HG03103 (cell line): ENCODE measurements around the gene SYT8.

Source experiments
- ATAC-seq: cut with Tn5 transposase; IDR thresholded peaks from one replicate; pipeline ENCODE4 v1.9.1; 2021; ENCODE audit warnings: low read depth; ENCODE audit not compliant: unreplicated experiment

Gene SYT8

DNA sequence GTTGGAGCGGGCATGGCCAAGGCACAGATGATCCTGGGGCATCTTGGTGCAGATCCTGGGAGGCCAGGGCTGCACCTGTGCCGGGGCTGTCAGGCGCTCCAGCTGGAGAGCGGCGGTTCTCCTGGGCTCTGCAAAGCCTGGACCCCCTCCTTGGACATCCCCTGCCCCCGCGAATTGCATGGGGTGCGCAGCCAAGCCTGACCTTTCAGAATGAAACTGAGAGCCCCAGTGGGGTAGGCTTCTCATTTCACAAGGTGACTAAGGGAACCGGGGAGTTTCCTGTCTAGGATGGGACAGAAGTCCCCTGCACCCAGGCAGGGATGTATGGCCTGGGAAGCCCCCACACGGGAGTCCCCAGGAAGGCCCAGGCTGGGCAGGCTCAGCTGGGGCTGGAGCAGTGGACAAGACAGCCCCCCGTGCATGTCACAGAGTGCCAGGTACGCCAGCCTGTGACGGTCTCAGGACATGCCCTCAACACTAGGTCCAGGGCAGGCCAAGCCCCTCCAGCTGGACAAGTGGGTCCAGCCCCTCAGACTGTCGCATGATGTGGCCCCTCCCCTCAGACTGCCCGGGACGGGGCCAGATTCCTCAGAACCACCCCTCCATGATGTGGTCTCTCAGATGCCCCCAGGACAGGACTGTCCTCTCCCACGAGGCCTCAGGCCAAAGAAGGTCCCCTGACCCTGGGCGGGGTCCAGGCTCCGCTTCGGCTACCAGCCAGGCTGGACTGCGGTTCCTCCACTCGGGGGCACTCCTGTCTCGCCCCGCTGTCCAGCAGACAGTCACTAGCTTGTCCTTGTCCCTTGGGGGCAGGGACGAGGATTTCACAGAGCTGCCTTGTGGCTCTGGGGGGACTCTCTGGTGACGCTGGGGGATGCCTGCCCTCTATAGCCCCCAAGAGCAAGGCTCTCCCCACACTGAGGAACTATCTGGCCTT lies 20.4 kb downstream of the SYT8 start:
- peak; percentile 36 for ATAC-seq

DNA sequence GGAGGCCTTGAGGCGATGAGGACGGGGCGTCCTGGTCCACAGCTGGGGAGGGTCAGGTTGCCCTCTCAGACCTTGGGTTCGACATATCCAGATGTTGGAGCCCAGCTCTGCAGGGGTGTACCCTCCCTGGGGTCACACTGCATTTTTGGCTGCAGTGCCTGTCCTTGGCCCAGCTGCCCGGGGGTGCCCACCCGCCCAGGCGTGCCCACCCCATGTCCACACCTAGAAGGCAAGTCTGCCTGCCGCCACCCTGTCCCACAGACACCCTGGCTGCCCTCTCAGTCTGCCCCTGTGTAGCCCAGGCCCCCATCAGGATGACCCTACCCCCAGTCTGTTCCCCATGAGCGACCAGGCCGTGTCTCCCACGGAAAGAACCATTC lies 21.1 kb downstream of the SYT8 start:
- no peak for ATAC-seq

DNA sequence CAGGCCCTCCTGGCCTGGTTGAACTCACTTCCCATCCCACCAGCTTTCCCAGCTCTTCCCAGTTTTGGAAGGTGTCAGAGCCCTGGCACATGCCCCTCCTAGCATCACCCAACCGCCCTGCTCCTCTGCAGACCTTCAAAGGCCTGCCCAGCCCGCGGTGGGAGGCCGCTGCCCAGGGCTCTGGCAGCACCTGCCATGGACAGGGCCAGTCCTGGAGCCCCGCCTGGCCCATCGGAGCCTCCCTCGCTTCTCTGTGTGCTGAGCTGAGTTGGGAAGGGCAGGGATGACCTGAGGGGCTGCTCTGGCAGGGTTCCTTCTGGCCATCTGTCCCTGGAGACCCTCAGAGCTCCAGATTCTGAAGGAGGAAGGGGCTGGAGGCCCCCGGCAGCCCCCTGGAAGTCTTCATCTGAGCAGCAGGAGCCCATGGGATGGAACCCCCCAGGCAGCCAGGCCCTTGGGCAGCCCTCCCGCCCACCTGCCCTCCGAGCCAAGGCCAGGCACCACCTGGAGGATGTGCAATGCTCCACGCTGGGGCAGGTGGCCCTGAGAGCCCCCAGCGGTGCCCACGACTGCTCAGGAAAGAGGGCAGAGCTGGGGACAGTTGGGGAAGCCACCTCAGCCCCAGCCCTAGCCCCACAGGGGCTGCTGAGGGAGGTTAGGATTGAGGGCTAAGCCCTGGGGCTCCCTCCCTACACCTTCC lies 21.7 kb downstream of the SYT8 start:
- ATAC-seq: no peak

DNA sequence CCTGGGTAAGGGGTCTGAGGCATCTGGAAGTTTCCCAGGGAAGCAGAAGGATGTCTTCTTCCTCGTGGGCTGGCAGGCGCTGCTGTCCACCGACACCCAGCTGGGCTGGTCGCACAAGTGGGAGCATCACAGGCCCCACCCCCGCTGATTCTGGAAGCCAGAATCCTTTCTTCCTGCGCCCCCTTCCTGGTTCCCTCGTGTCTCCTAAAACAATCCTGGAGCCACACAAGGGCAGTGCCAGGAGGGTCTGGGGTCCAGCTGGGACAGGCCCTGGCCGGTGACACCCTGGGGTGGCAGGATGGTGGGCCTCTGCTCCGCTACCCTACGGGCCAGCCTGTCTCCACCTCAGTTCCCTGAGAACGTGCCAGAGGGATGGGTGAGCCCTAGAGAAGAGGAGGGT lies 22.3 kb downstream of the SYT8 start:
- ATAC-seq: no peak

DNA sequence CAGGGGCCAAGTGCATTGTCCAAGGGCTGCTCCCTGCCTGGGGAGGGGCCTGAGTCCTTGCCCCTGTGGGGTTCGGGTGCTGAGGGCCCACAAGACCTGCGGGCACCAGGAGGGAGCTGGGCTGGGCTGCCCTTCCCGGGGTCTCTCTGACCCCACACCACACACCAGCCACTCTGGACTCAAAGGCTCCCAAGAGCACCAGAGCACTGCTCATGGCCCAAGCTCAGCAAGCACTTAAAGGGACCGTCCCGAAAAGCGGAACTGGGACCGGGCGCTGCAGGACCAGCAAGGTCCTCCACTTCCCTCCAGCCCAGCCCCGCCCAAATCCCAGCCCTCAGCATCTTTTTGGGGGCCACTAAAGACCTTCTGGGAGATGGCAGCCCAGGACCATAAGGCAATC lies 23.4 kb downstream of the SYT8 start:
- ATAC-seq: no peak

DNA sequence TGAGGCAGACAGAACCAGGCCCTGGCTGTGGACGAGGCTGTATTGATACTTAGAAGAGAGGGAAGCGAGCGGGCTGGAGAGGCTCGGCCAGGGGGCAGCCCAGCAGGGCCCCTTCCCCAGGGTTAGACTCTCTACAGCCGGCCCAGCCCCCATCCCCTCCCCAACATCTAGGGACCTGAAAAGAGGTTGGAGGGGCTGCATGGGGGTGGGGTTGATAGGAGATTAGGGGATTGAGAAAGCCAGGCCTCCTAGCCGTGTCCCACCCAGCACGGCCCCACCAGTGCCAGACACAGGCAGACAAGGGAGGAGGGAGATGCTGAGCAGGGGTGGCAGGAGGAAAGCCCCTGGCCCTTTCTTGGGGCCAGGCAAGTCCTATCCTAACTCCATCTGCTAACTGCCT lies 23.8 kb downstream of the SYT8 start:
- no peak for ATAC-seq

DNA sequence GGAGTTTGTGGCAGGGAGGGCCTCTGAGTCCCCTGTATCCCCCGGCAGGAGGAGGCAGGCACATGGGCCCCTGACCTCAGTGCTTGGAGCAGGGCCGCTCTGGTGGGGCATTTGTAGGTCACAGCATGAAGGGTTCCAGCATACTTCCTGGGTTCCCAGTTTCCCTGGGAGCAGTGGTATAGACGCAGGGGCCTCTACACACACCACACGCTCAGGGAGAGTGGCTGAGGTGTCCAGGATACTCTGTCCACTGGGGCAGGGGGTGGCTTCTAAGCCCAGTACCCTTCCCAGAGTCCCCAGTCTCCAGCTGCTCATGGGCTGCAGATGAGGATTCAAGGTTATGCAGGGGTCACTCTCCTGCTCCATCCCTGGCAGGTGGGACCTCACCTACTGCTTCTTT lies 24.2 kb downstream of the SYT8 start:
- ATAC-seq: no peak

DNA sequence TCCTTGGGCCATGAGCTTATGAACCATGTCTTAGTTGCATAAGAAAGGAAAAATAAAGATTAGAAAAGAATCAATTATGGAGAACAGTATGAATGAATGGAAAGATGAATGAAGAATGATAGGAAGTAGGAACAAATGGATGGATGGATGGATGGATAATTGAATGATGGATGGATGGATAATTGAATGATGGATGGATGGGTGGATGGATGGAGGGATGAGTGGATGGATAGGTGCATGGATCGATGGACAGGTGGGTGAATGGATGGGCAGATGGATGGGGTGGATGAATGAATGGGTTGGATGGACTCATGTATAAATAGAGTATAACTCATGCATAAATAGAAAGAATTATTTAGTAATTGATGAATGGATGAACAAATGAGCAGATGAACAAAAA lies 25.3 kb downstream of the SYT8 start:
- no peak for ATAC-seq

DNA sequence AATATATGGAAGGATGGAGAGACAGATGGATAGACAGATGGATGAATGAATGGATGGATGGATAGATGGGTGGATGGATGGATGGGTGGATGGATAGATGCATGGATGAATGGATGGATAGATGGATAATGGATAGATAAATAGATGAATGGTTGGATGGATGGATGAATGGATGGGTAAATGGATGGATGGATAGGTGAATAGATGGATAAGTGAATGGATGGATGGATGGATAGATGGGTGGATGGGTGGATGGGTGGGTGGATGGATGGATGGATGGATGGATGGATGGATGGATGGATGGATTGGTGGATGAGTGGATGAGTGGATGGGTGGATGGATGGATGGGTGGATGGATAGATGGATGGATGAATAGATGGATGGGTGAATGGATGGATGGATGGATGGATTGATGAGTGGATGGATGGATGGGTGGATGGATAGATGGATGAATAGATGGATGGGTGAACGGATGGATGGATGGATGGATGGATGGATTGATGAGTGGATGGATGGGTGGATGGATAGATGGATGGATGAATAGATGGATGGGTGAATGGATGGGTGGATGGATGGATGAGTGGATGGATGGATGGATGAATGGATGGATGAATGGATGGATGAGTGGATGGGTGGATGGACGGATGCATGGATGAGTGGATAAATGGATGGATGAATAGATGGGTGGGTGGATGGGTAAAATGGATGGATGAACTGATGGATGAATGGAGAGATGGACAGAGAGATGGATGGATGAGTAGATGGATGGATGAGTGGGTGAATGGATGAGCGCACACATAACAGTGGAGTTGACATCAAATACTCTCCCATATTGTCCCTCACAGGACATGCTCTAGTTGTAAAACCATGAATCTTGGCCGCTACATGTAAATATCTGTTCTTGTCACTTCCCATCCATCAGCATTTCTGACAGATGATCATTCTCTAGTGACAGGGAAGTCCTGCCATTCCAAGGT lies 26.9 kb downstream of the SYT8 start:
- ATAC-seq: no peak

DNA sequence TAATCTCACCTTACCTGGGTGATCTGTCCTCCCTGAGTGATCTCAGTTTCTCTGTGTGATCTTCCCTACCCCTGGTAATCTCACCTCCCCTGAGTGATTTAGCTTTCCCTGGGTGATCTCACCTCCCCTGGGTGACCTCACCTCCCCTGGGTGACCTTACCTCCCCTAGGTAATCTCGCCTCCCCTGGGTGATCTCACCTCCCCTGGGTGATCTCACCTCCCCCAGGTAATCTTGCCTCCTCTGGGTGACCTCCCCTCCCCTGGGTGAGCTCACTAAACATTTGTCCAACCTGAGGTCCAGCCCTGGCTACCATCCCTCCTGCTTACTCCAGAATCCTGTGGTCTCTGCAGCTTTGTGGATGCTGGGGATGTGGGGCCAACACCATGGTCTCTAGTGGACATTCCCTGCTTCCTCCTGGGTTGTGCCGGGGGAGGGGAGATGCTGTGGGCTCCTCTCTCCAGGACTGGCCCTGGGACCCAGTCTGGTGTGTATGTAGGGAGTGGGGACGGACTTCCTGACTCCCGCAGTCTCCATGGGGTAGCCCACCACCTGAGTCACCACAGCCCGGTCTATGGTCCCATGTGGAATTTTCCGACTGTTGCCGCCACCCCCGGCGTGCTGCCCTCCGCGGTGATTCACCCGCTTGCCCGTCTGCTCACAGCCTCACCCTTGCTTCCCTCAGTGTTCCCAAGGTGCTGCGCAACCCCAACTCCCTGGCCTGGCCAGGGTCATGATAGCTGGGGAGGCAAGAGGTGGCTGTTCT lies 28.0 kb downstream of the SYT8 start:
- ATAC-seq: no peak

DNA sequence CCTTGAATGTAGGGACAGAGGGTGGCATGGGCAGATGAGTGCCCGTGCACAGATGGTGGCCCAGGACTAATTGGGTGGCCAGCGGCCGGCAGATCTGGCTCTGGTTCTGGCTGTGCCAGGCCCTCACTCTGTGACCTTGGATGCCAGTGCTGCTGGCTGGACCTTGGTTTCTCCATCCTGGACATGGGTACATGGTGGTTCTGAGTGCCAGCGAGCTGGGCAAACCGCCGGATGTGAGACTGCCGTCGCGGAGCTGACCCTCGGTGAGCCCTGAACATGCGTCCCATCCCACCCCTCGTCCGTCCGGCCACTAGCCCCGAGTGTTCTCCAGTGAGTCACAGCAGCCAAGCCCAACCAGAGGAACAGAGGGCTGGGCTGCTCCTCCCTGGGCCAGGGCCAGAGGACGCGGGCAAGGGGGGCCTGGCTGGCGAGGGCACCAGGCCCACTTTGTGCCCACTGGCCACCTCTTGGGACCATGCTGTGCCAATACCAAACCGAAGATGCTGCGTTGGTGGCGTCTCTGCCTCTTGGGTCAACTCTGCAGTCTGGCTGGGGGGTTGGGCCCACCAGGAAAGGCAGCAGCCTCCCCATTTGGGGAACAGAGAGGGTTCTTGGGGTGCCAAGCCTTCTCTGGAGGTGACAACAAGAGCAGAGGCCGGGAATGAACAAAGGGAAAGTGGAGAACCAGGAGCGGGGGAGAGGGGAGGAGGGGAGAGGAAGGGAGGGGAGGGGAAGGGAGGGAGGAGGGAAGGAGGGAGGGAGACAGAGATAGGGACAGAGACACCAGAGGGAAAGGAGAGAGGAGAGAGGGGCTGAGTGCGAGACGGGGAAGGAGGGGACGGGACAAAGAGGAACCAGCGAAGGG lies 28.8 kb downstream of the SYT8 start:
- no peak for ATAC-seq

DNA sequence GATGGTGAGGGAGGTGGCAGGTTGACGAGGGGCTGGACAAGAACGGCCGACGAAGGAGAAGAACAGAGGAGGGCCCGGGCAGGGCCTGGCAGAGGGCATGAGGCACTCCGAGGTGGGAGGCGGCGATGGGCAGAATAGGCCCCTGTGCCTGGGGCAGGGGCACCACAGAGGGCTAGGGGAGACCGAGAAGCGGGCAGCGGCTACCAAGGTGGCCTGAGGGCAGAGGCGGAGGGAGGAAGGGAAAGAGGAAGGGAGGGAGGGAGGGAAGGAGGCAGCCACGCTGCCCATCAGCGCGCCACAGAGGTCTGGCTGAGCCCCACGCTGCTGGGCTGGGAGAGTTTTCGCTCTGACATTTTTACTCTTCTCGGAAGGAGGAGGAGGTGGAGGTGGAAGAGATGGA lies 29.4 kb downstream of the SYT8 start:
- no peak for ATAC-seq

DNA sequence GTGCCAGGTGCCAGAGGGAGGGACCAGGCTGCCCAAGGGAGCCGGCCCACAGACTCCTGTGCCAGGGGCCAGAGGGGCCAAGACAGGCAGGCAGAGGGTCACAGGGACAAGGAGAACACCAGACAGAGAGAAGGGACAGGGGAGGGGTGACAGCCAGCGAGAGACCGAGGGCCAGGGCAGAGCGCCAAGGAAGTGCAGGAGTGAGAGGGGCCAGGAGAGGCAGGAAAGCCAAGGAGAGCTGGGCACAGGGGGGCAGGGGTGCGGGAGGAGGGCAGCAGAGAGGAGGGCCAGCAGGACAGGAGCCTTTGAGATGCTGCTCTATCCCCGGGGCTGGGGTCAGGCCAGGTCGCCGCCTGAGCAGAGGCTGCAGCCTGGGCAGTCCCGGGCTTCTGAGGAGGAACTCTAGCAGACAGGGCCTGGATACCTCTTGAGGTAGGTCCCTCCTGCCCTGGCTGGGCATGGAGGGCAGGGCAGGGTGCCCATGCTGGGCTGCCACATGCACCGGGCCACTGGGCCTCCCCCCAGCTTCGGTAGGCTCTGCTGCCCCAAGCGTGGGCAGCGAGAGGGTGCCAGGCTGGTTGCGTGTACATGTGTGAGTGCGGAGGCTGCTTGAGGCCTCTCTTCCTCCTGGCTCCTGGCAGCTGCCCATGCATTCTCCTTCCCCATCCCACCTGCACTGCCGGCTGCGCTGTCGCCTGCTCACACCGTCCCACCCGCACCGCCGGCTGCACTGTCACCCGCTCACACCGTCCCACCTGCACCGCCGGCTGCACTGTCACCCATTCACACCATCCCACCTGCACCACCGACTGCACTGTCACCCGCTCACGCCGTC lies 30.3 kb downstream of the SYT8 start:
- no peak for ATAC-seq

DNA sequence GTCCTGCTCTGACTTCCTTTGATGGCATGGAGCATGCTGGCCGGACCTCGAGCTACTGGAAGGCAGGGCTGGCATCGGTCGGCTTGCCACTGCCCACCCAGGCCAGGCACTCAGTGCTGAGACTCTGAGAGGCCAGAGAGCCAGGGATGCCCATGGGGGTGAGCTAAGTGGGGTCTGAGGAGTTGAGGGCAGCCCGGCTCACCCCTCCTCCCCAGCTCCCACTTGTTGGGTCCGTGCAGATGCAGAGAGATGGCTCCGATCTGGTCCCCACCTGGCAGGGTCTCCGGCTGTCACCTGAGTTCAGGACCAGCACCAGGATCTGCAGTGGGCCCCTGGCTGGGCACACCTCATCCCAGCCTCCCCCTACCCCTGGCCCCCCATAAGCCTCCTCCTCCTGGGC lies 31.4 kb downstream of the SYT8 start:
- ATAC-seq: no peak

DNA sequence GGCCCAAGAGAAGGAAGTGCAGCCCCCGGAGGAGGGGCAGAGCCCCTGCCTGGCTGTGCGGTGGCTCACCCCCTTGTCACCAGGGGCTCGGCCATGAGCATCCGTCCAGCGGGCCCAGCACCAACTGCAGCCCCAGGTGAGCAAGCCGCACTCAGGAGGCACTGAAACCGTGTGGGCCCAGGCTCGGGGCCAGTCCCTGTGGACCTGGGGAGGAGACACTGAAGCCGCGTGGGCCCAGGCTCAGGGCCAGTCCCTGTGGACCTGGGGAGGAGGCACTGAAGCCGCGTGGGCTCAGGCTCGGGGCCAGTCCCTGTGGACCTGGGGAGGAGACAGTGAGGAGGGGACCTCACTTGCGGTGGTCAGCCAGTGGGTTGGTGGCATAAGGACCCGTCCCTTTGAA lies 32.0 kb downstream of the SYT8 start:
- no peak for ATAC-seq

DNA sequence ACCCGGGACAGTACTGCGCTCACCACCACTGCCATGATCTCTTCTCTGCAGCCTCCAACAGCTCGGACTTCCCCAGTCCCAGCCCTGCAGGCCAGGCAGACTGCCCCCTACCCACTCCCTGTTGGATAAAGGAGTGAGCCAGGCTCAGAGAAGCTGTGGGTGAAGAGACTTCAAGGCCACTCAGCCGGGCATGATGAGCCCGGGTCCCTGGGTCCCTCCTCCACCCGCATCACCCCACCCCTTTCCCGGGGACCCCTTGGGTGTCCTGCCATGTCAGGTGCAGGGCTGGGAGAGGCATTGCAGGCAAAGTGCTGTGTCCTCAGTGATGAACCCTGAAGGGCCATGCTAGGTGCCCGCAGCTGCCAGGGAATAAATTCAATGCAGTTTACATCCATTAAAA lies 32.6 kb downstream of the SYT8 start:
- ATAC-seq: no peak

DNA sequence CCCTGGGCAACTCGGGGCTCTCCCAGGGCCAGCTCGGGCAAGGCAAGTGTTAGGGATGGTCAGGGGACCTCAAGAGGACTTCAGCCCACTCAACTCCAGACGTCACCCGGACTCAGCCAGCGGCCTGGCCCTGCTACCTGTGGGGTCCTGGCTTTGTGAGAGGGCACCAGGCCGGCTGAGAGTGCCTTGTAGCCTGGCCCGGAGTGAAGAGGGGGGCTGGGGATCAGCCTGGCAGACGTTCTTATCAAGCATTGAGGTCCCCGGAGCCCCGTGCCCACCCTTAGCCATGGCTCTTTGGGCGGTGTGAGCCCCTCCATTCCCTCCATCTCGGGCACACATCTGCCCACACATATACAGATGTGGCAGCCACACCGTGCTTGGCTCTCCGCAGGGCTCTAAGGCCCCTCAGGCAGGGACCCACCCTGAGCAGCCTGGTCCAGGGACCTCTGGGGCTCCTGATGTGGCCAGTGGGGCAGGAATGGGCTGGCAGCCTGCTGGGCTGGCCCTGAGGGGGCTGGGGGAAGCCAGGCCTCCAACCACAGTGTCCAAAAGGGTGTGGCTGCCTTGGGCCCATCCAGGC lies 33.4 kb downstream of the SYT8 start:
- no peak for ATAC-seq
